H1 (cell line): ENCODE measurements around the gene ORC3. TPM values are rescaled to one million over a fixed set of nuclear protein-coding genes. Genes with fewer than 3 reads are reported as not detected.

Source experiments
- GABPA ChIP-seq: IDR thresholded peaks from 2 replicates; pipeline ENCODE4 v1.6.1; 2011; ENCODE audit warnings: mild to moderate bottlenecking, low read length, moderate library complexity, borderline replicate concordance; ENCODE audit not compliant: insufficient read depth
- JUN ChIP-seq: IDR thresholded peaks from 2 replicates; pipeline ENCODE4 v1.6.1; 2011; ENCODE audit warnings: low read depth, mild to moderate bottlenecking, improper control_type of control experiment, low read length
- KDM5A ChIP-seq: fragments of 200-600 bp; IDR thresholded peaks from 2 replicates; pipeline ENCODE4 v1.7.1; 2012; ENCODE audit warnings: mild to moderate bottlenecking, low read length, inconsistent platforms, mixed read lengths
- SP4 ChIP-seq: IDR thresholded peaks from 2 replicates; pipeline ENCODE4 v1.6.1; 2012; ENCODE audit warnings: low read length, inconsistent platforms
- polyA plus RNA-seq, 7 experiments: library from polyadenylated mRNA; depleted of rRNA in 3 of 7; stranded (reverse) in 5 of 7; unstranded in 2 of 7; fragments of >200 nt in 5 of 7; fragments of 200-250 nt in 2 of 7; gene quantifications; 1 replicate in 5 of 7; 2 replicates in 1 of 7; 4 replicates in 1 of 7; pipeline versions ENCODE4 v1.2.1 to v1.2.3, GENCODE V29; 2011 to 2013; ENCODE audit warnings: missing spikeins in 2 of 7, mixed read lengths in 2 of 7
- total RNA-seq: library from RNA; stranded (reverse); fragmentation: NEBNext Ultra II Directional; extraction: Animal tissue kit (Norgen Biotek cat#: 25700); gene quantifications from 2 replicates; pipeline ENCODE4 v1.2.1, GENCODE V29; 2021

The ORC3 gene
- total and polyA plus RNA-seq, 2 of the 8 experiments (the other 6 are each of a cell fraction or from before 2014, with no cell fraction given) = 35.9 to 60.9 TPM

- no peak for TF ChIP-seq SP4
- TF ChIP-seq GABPA = no peak
- no peak for TF ChIP-seq JUN
- TF ChIP-seq KDM5A = no peak
- TF ChIP-seq, all 59 proteins: peak for 0
Measured at GRCh38 chr6:87617405-87617804, 27.5 kb downstream of the ORC3 start (continued).
